Cardiac muscle cell (in vitro differentiated cells and primary cell): ENCODE measurements around the gene MIPEP. TPM values are rescaled to one million over a fixed set of nuclear protein-coding genes. Genes with fewer than 3 reads are reported as not detected.

ENCODE experiments used
- DNase-seq, 2 donors: peaks; one replicate each; pipeline versions ENCODE4 v3.0.0 to v3.0.0-alpha.2; 2010 to 2017; ENCODE audit warnings: low read depth in 1 of 2, low spot score in 1 of 2
- H3K27ac ChIP-seq: fragments of 200-600 bp; sonication (generic); 2 replicates; pipeline ENCODE4 v1.5.1; 2016
- H3K27me3 ChIP-seq: fragments of 200-600 bp; sonication (generic); 2 replicates; pipeline ENCODE4 v1.6.0; 2016; ENCODE audit warnings: control low read depth
- H3K36me3 ChIP-seq: fragments of 200-600 bp; sonication (generic); 2 replicates; pipeline ENCODE4 v1.5.1; 2016; ENCODE audit warnings: control low read depth
- H3K4me1 ChIP-seq: fragments of 200-600 bp; sonication (generic); 2 replicates; pipeline ENCODE4 v1.8.1; 2017; ENCODE audit warnings: low read depth, mild to moderate bottlenecking, mixed run types
- H3K4me3 ChIP-seq: fragments of 200-600 bp; sonication (generic); 2 replicates; pipeline ENCODE4 v1.5.1; 2016; ENCODE audit warnings: mild to moderate bottlenecking
- H3K9me3 ChIP-seq: fragments of 200-600 bp; sonication (generic); 2 replicates; pipeline ENCODE4 v1.5.1; 2017; ENCODE audit warnings: low read depth, mild to moderate bottlenecking, control low read depth
- CTCF ChIP-seq: IDR thresholded peaks from 2 replicates; pipeline ENCODE4 v1.5.1; 2012; ENCODE audit warnings: low read depth, mild to moderate bottlenecking, low read length
- polyA plus RNA-seq: library from polyadenylated mRNA; unstranded; fragments of >200 nt; fragmentation: Nextera tagmentation; extraction: Ambion mirVana; gene quantifications from 2 replicates; pipeline ENCODE4 v1.2.1, GENCODE V29; 2016
- total RNA-seq: library from RNA; depleted of rRNA; stranded (reverse); fragments of >200 nt; gene quantifications from 2 replicates; pipeline ENCODE4 v1.2.3, GENCODE V29; 2016

Gene MIPEP
- total and polyA plus RNA-seq, 2 experiments from 2014 or later: 12.5 to 22.9 TPM

GRCh38 chr13:23867027-23867491, 22.1 kb downstream of the MIPEP start:
- peak; percentile 43 to 74 for DNase-seq
- no peaks in the 10 kb centered on the region for H3K9me3 ChIP-seq
- peak overlapping the region; percentile 65 for H3K27ac ChIP-seq
- no peak overlapping the region for H3K4me3 ChIP-seq
- no peak for TF ChIP-seq CTCF
- H3K27me3 ChIP-seq: no peaks in the 10 kb centered on the region
- no peaks in the 10 kb centered on the region for H3K36me3 ChIP-seq
- peaks cover 26% of the 10 kb centered on the region for H3K4me1 ChIP-seq

DNA sequence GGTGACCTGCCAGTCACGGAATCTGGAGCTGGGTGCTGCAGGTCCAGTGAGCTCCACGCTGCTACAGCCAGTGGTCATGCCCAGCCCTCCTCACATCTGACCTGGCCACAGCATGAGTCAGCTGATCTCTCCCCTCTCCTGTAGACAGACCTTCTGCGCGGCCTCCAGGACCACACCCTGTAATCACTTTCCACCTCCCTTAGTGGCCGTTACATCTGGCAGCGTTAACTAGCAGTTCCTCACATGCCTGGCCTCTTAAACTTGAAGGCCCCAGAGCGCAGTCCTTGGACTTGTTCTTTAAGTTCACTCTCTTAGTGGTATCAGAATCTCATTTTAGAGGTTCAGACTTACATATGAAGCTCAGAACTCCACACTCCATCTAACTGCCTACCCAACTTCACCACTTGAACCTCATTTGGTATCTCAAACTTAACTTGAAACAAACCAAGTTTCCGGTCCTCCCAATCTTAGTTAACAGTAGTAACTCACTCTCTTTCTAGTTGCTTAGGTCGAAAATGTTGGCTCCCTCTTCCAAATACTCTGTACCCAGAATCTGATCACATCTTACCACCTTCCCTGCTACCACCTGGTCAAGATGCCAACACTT, 22.7 kb downstream of the MIPEP start:
- Histone ChIP-seq H3K4me3 (no peak overlapping the region), H3K9me3 (no peaks in the 10 kb centered on the region), H3K27ac (peak overlapping the region; percentile 65), H3K27me3 (no peaks in the 10 kb centered on the region), H3K4me1 (peaks cover 26% of the 10 kb centered on the region), H3K36me3 (no peaks in the 10 kb centered on the region)
- TF ChIP-seq CTCF: no peak
- no peak for DNase-seq

- Histone ChIP-seq H3K4me1 (peaks cover 26% of the 10 kb centered on the region), H3K27me3 (no peaks in the 10 kb centered on the region), H3K27ac (no peak overlapping the region), H3K4me3 (no peak overlapping the region), H3K9me3 (no peaks in the 10 kb centered on the region), H3K36me3 (no peaks in the 10 kb centered on the region)
- no peak for DNase-seq
- no peak for TF ChIP-seq CTCF
Measured at GRCh38 chr13:23865906-23866305, 23.3 kb downstream of the MIPEP start.

GRCh38 chr13:23865026-23865425, 24.2 kb downstream of the MIPEP start:
- Histone ChIP-seq H3K27ac (no peak overlapping the region), H3K4me3 (no peak overlapping the region), H3K36me3 (no peaks in the 10 kb centered on the region), H3K27me3 (no peaks in the 10 kb centered on the region), H3K9me3 (no peaks in the 10 kb centered on the region), H3K4me1 (peaks cover 26% of the 10 kb centered on the region)
- peak in 1 of 2 donors; percentile 18 for DNase-seq
- no peak for TF ChIP-seq CTCF

GRCh38 chr13:23861310-23861709, 27.9 kb downstream of the MIPEP start:
- no peak overlapping the region for H3K27ac ChIP-seq
- H3K4me3 ChIP-seq: no peak overlapping the region
- H3K27me3 ChIP-seq: no peaks in the 10 kb centered on the region
- no peak for DNase-seq
- H3K4me1 ChIP-seq: peaks cover under 1% of the 10 kb centered on the region
- no peaks in the 10 kb centered on the region for H3K36me3 ChIP-seq
- no peaks in the 10 kb centered on the region for H3K9me3 ChIP-seq
- TF ChIP-seq CTCF: no peak
